Measurements from ENCODE around the gene PPP1R27.
A peak's percentile ranks its signal among the peaks of the same experiment; 100 is the strongest.

Gene PPP1R27

DNA sequence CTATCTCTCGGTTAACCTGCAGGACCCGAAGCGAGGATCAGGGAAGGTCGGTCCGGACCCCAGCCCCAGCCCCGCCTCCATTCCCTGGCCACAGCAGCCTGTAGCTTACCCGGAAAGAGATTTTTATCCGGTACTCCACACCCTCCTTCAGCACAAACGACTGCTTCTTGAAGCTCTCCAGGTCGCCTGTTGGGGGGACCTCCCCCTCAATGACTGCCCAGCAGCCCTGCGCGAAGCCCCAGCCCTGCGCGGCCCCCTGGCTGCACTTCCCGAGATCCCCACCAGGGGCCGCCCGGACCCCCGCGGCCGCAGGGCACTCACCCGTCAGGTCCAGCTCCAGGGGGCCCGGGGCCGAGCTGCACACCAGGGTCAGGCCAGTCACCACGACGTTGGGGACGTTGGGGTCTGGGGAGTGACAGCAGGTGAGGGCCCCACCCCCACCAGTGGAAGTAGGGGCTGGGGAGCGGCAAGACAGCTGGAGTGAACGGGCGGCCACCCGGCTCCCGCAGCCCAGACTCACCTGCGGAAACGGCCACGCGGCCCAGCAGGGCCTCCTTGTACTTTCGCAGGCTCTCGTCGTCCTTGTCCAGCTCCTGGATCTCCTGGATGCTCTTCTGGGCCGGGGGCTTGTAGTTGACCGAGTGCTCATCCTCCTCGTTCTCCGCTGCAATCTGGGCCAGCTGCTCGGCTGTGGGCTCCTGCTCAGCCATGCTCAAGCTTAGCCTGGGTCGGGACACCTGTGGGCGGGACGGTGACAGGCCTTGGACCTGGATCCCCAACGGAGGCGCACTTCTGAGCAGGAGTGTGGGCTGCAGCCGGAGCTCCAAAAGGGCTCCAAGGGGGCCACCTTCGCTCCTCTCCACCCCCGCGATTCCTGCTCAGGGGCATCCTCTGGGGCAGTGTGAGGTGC lies 34.6 kb upstream of the PPP1R27 start:
- H4K20me1 ChIP-seq (ENCODE audit: insufficient read depth) = no peaks in the 10 kb centered on the region
- H3K27me3 ChIP-seq (ENCODE audit: insufficient read depth, low read depth) = no peaks in the 10 kb centered on the region
- H3K4me2 ChIP-seq = peak overlapping the region; percentile 88
- TF ChIP-seq, protein P1, sequence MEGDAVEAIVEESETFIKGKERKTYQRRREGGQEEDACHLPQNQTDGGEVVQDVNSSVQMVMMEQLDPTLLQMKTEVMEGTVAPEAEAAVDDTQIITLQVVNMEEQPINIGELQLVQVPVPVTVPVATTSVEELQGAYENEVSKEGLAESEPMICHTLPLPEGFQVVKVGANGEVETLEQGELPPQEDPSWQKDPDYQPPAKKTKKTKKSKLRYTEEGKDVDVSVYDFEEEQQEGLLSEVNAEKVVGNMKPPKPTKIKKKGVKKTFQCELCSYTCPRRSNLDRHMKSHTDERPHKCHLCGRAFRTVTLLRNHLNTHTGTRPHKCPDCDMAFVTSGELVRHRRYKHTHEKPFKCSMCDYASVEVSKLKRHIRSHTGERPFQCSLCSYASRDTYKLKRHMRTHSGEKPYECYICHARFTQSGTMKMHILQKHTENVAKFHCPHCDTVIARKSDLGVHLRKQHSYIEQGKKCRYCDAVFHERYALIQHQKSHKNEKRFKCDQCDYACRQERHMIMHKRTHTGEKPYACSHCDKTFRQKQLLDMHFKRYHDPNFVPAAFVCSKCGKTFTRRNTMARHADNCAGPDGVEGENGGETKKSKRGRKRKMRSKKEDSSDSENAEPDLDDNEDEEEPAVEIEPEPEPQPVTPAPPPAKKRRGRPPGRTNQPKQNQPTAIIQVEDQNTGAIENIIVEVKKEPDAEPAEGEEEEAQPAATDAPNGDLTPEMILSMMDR (conservative IDR thresholded peaks at IDR 0.05; ENCODE audit: low read depth, low read length) = peak; percentile 46
- H3K27ac ChIP-seq = peak overlapping the region; percentile 88
- H3K36me3 ChIP-seq (ENCODE audit: insufficient read depth) = no peaks in the 10 kb centered on the region
- H3K79me2 ChIP-seq (ENCODE audit: insufficient read depth, low read depth) = peaks cover 33% of the 10 kb centered on the region
- H3K4me1 ChIP-seq (ENCODE audit: low read depth, poor library complexity, severe bottlenecking) = peaks cover 51% of the 10 kb centered on the region
- peak overlapping the region; percentile 26 for H3K4me3 ChIP-seq (IDR thresholded peaks at IDR 0.05; ENCODE audit: insufficient read depth, low read depth, low read length)
- H3K9ac ChIP-seq = peak overlapping the region; percentile 91; the same call in 1 of the 2 replicates
- no peak overlapping the region for H2AFZ ChIP-seq (ENCODE audit: low read depth)

DNA sequence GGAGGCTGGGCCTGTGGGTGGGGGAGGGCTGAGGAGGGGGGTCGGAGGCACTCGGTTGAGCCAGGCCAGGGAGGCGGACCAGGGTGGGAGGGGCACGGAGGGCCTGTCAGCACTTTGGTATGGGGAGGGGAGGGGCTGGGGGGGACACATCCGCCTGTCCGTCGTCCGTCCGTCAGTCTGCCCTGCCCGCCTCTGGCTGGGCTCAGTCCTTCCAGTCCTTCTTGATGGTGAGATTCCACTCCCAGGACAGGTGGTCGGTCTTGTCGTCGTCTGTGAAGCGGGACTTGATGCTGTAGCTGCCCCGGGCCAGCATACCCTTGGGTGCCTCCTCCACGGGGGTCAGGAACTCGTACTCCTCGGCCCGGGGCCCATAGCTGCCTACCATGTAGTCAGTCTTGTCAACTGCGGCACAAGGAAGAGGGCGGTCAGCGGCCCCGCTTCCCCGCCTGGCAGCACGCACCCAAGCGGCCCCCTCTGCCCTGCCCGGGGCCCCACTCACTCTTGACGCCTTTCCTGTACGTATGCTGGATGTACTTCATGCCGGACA lies 33.9 kb upstream of the PPP1R27 start:
- H3K27ac ChIP-seq = no peak overlapping the region
- H4K20me1 ChIP-seq (ENCODE audit: insufficient read depth) = no peaks in the 10 kb centered on the region
- H3K4me2 ChIP-seq = no peak overlapping the region
- no peaks in the 10 kb centered on the region for H3K36me3 ChIP-seq (ENCODE audit: insufficient read depth)
- TF ChIP-seq, protein P1 (conservative IDR thresholded peaks at IDR 0.05; ENCODE audit: low read depth, low read length) = no peak
- no peak overlapping the region for H3K9ac ChIP-seq
- H2AFZ ChIP-seq (ENCODE audit: low read depth) = no peak overlapping the region
- no peaks in the 10 kb centered on the region for H3K27me3 ChIP-seq (ENCODE audit: insufficient read depth, low read depth)
- H3K4me1 ChIP-seq (ENCODE audit: low read depth, poor library complexity, severe bottlenecking) = peaks cover 55% of the 10 kb centered on the region
- peaks cover 41% of the 10 kb centered on the region for H3K79me2 ChIP-seq (ENCODE audit: insufficient read depth, low read depth)
- no peak overlapping the region for H3K4me3 ChIP-seq (IDR thresholded peaks at IDR 0.05; ENCODE audit: insufficient read depth, low read depth, low read length)

DNA sequence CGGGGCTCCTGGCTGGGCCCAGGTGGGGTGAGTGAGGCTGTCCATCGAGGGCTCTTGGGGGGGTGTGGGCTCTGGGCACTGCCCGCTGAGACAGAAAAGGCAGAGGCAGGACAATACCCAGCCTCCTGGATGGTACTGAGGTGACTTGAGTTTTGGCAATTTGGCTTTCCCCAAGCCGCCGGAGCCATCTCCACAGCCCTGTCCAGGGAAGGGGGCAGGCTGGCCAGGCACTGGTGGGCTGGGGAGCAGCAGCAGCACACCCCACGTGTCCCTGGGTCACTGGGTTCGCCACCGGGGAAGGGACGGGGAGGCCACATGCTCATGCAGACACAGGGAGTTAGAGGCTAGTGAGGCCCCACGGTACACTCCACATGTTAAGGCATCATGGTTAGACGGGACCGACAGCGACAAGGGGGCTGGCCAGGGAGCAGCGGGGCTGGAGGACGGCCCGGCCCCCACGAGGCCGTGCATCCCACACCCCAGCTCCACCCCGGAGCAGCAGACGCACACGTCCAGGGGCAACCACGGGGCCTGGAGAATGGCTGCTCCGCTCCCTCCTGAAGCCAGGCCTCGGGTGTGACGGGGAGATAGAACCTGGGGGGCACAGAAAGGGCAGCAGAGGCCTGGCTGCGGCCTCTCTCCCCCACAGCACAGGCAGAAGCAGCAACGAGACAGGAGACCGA lies 33.3 kb upstream of the PPP1R27 start:
- H3K4me1 ChIP-seq (ENCODE audit: low read depth, poor library complexity, severe bottlenecking) = peaks cover 58% of the 10 kb centered on the region
- H3K79me2 ChIP-seq (ENCODE audit: insufficient read depth, low read depth) = peaks cover 47% of the 10 kb centered on the region
- no peak overlapping the region for H2AFZ ChIP-seq (ENCODE audit: low read depth)
- no peaks in the 10 kb centered on the region for H3K27me3 ChIP-seq (ENCODE audit: insufficient read depth, low read depth)
- H3K27ac ChIP-seq = peak overlapping the region; percentile 39; the same call in 1 of the 2 replicates
- no peak overlapping the region for H3K4me3 ChIP-seq (IDR thresholded peaks at IDR 0.05; ENCODE audit: insufficient read depth, low read depth, low read length)
- H4K20me1 ChIP-seq (ENCODE audit: insufficient read depth) = no peaks in the 10 kb centered on the region
- TF ChIP-seq, protein P1 (conservative IDR thresholded peaks at IDR 0.05; ENCODE audit: low read depth, low read length) = no peak
- no peaks in the 10 kb centered on the region for H3K36me3 ChIP-seq (ENCODE audit: insufficient read depth)
- H3K4me2 ChIP-seq = no peak overlapping the region
- H3K9ac ChIP-seq = no peak overlapping the region

DNA sequence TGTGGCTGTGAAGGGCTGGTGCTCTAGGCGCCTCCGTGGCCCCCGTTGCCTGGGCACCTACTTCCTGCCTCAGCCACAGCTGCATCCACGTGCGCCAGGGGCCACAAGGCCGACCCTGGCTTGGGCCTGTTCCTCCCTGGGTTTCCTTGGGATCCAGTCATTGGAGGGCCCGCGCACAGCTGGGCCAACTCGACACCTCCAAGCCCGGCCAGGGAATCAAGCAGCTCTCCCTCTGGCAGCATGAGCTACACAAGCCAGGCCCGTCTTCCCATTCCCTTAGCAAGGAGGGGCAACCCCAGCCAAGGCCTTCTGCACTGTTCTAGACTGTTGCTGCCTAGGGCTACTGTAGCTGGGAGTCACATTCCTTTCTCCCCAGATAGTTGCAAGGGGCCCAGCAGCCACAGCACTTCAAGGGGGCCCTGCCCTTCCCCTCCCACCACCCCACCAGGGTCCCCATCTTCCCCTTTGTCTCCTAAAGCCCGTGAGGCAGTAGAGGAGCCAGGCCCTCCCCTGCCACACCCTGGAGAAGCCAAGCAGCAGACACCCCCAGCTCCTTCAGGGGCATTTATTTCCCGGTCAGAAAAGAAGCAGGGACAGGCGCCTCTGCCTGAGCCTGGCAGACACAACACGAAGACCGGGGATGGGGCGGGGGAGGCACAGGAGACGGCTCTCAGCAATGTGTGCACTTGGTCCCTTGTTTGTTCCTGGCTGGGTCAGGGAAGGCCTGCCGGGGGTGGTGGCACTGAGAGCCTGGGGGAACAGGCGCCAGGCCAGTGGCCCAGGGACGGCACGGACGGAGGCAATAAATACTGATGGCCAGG lies 32.5 kb upstream of the PPP1R27 start:
- no peaks in the 10 kb centered on the region for H3K36me3 ChIP-seq (ENCODE audit: insufficient read depth)
- H4K20me1 ChIP-seq (ENCODE audit: insufficient read depth) = no peaks in the 10 kb centered on the region
- H3K79me2 ChIP-seq (ENCODE audit: insufficient read depth, low read depth) = peaks cover 53% of the 10 kb centered on the region
- H3K4me3 ChIP-seq (IDR thresholded peaks at IDR 0.05; ENCODE audit: insufficient read depth, low read depth, low read length) = no peak overlapping the region
- TF ChIP-seq, protein P1 (conservative IDR thresholded peaks at IDR 0.05; ENCODE audit: low read depth, low read length) = no peak
- no peak overlapping the region for H2AFZ ChIP-seq (ENCODE audit: low read depth)
- peaks cover 58% of the 10 kb centered on the region for H3K4me1 ChIP-seq (ENCODE audit: low read depth, poor library complexity, severe bottlenecking)
- no peaks in the 10 kb centered on the region for H3K27me3 ChIP-seq (ENCODE audit: insufficient read depth, low read depth)
- no peak overlapping the region for H3K9ac ChIP-seq
- peak overlapping the region; percentile 39 for H3K27ac ChIP-seq
- H3K4me2 ChIP-seq = no peak overlapping the region
